Measurements from ENCODE around the gene PVR.
A peak's percentile ranks its signal among the peaks of the same experiment; 100 is the strongest.

Gene PVR

GRCh38 chr19:44643605-44644401 is at the start of gene PVR:
Gene PVR, plus strand, starts transcription at chr19:44643910. Its CDS starts 187 bp downstream, at chr19:44644097.
- peak; percentile 96 for DNase-seq (ENCODE audit: low spot score)

GRCh38 chr19:44596428-44597130 is 47.1 kb upstream of the PVR start:
- no peak for DNase-seq (ENCODE audit: low spot score)

- DNase-seq (ENCODE audit: low spot score), result no peak
Measured at GRCh38 chr19:44597131-44597491, 46.6 kb upstream of the PVR start.

DNA sequence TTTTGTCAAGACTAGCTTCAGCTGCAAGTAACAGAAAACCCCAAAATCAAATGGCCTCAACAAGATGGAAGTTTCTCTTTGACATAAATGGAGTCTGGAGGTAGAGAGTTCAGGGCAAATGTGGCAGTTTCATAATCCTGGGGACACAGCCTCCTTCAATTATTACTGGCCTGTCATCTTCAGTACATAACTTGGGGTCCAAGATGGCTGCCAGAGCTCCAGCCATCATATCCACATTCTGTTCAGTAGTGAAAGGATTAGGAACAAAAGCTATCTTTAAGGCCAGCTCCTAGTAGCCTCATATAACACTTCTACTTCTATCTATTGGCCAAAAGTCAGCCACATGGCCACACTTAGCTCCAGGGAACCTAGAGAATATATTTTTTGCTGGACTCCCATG is 45.4 kb upstream of the PVR start:
- DNase-seq (ENCODE audit: low spot score), result no peak

GRCh38 chr19:44598880-44599279 is 44.8 kb upstream of the PVR start:
- no peak for DNase-seq (ENCODE audit: low spot score)

DNA sequence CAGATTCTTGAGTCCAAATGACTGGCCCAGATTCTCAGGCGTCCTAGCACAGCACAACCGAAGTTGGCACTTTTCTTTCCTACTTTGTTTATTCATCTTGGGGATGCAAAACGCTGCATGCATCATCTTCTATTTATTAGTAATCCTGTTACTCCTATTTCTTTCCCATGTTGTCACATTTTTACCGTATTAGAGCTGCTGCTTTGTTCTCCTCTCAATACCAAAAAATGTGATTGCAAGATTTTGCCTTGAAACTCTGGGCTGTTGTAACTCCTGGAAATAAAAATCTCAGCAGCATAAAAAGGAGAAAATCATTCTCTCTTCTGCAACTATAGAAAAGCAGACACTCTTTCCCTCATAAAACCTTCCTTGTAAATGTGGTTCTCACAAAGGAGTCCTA is 43.2 kb upstream of the PVR start:
- no peak for DNase-seq (ENCODE audit: low spot score)

- no peak for DNase-seq (ENCODE audit: low spot score)
Measured at GRCh38 chr19:44602081-44602480, 41.6 kb upstream of the PVR start.

DNA sequence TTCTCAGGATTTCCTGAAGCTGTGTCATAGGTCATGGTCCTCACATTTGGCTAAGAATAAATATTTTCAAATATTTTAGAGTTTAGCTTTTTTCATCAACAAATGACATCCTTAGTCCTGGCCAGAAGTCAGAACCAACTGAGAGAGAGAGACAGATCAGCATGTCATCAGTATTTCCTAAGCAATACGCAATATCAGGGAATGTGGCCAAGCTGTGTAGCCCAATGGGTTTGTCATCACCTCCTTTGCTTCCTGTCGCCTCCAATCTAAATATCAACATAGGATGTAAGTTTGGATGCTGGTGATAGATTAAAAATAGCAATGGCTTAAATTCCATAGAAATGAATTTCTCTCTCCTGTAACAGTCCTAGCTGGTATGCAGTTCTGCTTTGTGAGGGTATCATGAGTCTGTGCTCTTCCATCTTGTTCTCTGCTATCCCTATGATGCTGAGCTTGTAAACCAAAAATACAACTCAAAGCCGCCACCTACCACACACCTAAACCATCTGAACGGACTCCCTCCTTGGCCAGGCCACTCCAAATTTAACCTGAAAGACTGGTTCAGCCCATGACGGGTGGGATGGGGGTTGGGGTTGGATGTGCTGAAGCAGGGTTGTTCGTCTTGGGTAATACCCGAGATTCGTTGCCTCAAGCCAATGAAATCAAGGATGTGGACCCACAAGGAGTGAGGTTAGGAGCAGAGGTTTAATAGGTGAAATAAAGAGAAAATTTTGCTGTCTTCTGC is 40.3 kb upstream of the PVR start:
- peak; percentile 78 for DNase-seq (ENCODE audit: low spot score)

DNA sequence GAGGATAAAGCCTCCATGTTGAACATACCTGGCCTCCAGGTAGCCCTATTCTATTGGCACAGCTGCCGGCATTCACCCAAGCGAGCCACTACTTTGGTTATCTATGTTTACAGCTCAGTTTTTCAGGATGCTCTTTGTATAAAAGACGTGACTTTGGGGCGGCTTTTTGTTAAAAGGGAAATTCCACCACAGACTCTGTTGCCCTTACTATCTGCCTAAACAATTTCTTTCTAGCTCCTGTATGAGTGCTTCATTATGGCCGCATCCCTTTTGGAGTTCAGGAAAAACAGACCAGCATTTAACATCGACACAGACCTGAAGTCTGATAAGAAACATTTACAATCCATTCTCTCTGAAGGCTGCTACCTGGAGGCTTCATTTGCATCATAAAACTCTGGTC is 39.5 kb upstream of the PVR start:
- no peak for DNase-seq (ENCODE audit: low spot score)

DNA sequence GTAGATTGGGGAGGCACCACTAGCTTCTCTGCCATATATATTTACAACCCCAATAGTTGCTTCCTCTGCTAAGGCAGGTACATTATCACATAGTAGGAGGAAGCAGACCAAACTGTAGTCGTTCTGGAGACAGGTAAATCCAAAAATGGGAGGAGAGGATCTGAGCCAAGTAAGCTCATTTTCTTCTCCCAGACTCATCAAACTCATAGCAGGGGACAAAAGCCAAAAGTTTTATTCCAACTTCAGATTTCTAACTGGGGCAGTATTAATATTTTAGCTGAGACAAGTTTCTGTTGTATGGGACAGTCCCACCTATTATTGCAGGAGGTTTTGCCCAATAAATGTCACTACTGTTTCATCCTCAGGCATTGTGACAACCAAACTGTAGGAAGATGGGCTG is 38.2 kb upstream of the PVR start:
- DNase-seq (ENCODE audit: low spot score), result no peak

- DNase-seq (ENCODE audit: low spot score), result no peak
Measured at GRCh38 chr19:44607049-44607448, 36.7 kb upstream of the PVR start.

DNA sequence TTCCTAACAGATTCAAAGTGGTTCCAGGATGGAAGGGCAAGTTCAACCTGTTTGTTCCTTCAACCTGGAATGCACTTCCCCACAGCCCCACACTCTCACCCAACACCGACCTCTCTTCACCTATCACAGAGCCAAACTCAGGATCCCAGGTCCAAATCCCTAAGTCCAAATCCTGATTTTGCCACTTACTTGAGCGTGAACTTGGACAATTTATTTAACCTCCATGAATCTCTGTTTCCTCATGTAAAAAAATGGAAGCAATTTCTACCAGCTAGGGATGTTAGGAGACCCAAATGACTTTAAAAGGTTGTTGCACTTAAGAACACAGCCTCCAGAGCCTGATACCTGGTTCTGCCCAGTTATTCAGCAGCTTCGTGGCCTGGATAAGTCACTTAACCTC is 35.8 kb upstream of the PVR start:
- no peak for DNase-seq (ENCODE audit: low spot score)

DNA sequence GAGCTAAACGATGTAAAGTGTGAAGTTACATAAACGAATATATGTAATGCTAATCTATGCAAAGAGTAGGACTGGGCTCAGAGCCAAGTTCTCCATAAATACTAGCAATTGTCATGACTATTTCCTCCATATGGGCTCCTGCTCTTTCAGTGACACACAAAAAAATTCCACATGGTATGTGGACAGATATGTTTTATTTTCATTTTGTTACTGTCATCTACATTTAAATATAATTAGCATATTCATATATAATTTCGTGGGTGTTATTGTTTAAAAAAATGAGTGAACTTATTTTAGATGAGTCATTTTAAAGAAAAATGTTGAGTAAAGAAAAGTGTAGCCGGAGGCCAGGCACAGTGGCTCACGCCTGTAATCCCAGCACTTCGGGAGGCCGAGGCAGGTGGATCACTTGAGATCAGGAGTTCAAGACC is 35.3 kb upstream of the PVR start:
- DNase-seq (ENCODE audit: low spot score), result no peak

DNA sequence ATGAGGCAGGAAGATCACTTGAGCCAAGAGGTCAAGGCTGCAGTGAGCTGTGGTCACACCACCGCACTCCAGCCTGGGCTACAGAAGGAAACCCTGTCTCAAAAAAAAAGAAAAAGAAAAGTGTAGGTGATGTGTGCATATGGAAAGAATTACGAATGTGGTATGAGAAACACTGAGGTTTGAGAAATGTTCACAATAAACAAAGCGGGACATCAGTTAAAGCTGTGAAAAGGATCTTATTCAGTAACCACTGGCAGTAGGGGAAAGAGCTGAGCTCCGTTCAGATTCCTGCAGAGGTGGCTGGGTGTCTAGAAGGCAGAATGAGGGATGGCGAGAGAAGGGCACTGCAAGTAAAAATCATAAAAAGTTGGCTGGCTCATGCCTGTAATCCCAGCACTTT is 34.5 kb upstream of the PVR start:
- DNase-seq (ENCODE audit: low spot score), result no peak

- peak; percentile 41 for DNase-seq (ENCODE audit: low spot score)
Measured at GRCh38 chr19:44610497-44610896, 33.2 kb upstream of the PVR start.

DNA sequence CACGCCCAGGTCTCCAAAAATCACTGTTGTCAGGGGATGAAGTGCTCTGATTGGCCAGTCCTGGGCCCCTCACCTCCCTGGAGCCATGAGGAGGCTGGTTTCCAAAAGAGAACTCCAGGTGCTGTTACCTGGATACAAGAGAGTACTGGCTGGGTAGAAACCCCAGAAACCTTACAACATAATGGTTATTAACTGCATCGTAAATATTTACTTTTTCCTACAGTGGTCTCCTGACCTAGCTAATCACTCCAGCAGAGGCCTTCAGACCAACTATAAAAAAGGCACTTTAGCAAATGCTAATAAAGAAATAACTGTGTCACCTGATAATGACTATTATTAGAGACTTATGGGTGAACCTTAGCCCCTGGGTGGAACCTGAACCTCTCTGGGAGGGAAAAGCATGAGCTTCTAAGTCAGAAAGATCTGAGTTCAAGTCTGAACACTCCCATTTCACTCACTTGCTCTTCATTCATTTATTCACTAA is 31.9 kb upstream of the PVR start:
- no peak for DNase-seq (ENCODE audit: low spot score)

DNA sequence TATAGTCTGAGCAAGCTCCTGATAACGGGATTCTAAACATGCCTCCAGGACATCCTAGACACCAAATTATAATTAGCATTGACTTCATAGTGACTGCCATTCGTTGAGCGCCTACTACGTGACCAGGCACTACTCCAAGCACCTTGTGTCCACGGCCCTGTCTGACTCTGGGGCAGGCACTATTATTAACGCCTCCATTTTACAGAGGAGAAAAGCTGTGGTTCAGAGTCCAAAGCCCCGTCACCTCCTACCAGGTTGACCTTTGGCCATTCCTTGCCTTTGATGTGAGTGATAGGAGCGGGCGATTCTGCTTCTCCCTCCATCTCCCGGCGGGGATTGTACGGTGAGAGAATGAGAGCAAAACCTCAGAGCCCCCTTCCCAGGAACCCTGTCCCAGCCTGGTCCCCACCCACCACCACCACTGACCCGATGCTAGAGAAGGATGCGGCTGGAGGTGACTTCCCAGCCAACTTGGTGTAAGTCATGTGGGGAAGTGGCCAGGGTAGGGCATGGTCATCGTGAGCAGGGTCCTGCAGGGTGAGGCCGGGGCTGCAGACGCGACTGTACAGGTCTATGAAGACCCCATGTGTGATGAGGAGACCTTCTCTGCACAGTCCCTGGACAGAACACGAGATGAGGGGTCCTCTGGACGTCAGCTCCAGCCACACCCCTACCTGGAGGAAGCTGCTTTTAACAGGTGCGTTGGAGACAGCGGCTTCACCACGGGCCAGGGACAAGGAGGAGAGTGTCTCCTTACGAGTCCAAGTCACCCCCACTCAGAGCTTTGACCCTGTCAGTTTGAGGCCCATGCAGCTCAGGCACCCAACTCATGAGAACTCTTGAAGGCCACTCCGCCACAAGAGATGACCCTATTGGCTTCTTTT is 30.2 kb upstream of the PVR start, which contains the start of gene IGSF23:
IGSF23 (plus strand) TSS at position 269 of the 884 bp plus-strand sequence; CDS start at position 352, 83 bp downstream.
- DNase-seq (ENCODE audit: low spot score), result no peak

GRCh38 chr19:44614313-44614712 is 29.4 kb upstream of the PVR start:
- DNase-seq (ENCODE audit: low spot score), result no peak

GRCh38 chr19:44615863-44616247 is 27.9 kb upstream of the PVR start:
- DNase-seq (ENCODE audit: low spot score), result no peak

DNA sequence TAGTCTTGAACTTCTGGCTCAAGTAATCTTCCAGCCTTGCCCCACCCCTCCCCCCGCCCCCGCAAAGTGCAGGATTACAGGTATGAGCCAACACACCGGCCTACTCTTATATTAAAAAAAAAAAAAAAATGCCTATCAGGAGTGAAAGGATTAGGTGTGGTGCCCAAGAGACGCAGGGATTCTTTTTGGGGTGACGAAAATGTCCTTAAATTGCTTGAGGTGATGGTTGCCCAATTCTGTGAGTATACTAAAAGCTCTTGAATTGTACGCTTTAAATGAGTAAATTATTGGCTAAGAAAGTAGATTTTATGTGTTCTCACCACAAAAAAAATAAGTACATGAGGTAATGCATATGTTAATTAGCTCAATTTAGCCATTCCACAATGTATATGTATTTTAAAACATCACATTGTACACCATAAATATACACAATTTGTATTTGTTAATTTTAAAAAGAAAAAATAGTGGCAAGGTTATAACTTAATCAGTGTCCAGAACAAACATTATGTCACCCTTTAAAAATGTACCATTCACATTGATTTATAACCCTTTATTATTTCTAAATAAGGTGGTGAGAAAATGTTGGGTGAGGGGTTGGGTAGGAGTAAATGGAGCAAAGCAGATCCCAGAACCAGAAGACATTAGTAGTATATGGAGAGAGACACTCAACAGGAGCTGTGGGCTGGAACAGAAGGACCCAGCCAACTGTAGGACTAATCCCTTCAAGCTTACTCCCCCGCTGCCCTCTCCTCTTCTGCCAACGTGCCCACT is 26.4 kb upstream of the PVR start:
- no peak for DNase-seq (ENCODE audit: low spot score)

All from AG08396 (cell line).